Omental fat pad (tissue), 4 donors: ENCODE data around the gene STIL. TPM values are rescaled to one million over a fixed set of nuclear protein-coding genes. Genes with fewer than 3 reads are reported as not detected.

Experiments
- ATAC-seq: fragments of 150-250 bp; one replicate; pipeline ENCODE4 v1.9.1; 2016; ENCODE audit warnings: mild to moderate bottlenecking, moderate library complexity; ENCODE audit not compliant: low FRiP score
- DNase-seq: peaks from one replicate; pipeline ENCODE4 v3.0.0-alpha.2; 2019; ENCODE audit warnings: low spot score
- CTCF ChIP-seq, 3 donors: fragments of 450-650 bp; IDR thresholded peaks; one replicate each; pipeline ENCODE4 v1.5.1; 2016 to 2017; ENCODE audit warnings: antibody characterized with exemption in 3 of 3, mild to moderate bottlenecking in 3 of 3, moderate library complexity in 2 of 3
- total RNA-seq, 4 donors: library from RNA; depleted of rRNA; stranded (reverse); fragments of >200 nt; gene quantifications; one replicate each; pipeline ENCODE4 v1.1.0, GENCODE V29; 2016

Gene STIL
- total RNA-seq, 4 donors from 2014 or later = 1.0 to 2.2 (median 1.3) TPM

DNA sequence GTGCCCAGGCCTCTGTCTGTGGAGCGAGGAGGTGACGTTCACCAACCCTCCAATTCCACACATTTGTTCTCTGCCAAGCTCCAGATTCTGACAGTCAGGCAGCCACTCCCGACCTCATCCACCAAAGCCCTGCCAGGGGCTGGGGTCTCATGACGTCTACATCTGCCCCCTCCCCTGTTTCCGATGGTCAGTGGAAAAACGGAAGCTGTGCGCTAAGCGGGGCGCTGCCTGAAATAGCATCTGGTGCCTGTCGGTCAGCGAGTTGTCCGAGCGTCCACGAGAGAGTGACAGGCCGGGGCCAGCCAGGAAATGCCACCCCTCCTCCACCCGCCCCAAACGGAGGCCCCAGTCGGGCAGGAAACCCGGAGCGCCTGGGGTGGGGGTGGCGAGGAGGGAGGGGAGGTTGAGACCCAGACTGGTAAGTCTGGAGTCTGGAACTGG lies 78.7 kb downstream of the STIL start:
- no peak for ATAC-seq
- no peak for TF ChIP-seq CTCF (IDR thresholded peaks at IDR 0.05)
- DNase-seq = no peak

GRCh38 chr1:47233186-47233585 lies 80.8 kb downstream of the STIL start:
- no peak for TF ChIP-seq CTCF (IDR thresholded peaks at IDR 0.05)
- no peak for ATAC-seq
- no peak for DNase-seq

DNA sequence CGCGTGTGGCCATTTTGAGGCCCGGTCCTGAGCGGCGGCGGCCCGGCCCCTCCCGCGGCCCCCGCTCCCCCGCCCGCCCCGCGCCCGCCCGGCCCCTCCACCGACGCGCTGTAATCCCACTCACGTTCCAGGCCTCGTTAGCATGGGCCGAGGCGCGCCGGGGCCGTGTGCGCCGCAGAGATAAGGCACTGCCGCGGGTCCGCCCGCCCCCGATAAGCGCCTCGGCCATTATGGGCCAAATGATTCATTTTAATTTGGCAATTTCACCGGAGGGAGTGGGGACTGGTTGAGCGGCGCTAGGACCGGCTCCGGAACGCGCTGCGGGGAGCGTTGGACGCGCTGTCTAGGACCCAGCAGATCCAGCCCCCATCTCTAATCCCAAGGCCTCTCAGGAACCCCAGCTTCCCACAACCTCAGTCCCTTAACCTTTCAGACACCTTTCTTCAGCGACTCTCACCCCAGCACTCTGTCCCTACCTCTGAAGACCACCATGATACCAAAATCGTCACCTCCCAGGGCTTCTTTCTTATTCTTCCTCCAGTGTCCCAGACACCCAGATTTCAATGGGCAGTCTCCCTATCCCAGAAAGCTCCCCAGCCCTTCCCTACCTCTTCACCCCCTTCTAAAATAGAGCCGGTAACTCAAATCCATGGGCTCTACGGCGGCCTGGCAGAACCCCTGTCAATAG lies 81.6 kb downstream of the STIL start, which contains the start of gene TAL1:
TAL1 (minus strand) TSS at position 39 of the 688 bp plus-strand sequence. CDS start 6,337 bp downstream, outside the sequence.
- ATAC-seq (peak; percentile 49), DNase-seq (no peak)
- no peak for TF ChIP-seq CTCF (IDR thresholded peaks at IDR 0.05)

GRCh38 chr1:47231301-47232186 lies 82.4 kb downstream of the STIL start:
- ATAC-seq (no peak), DNase-seq (no peak)
- TF ChIP-seq CTCF (IDR thresholded peaks at IDR 0.05) = no peak

DNA sequence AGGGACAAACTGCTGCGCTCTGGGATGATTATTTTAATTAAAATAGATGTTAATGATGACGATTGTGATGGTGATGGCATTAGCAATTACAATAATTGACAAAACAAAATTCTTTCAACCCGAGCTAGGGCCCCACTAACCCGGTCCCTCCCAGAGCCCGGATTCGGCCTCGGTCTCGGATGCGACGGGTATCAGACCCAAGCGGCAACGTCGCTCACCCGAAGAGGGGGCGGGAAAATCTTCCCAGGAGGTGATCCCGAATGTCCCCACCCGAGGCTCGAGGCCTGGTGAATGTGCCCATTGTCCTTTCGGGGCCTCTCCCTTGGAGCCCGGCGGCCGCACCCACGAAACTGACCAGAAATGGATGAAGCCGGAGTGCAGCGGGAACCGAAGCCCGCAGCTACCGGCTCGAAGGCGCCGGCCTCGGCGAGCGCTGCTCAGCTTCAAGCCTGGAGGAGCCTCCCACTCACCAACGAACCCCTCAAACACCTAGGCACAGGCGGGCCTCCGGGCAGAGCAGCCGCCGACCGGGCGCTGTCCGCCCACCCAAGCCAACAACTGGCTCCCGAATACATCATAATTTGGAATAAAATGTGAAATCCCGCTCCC lies 83.2 kb downstream of the STIL start:
- no peak for TF ChIP-seq CTCF (IDR thresholded peaks at IDR 0.05)
- ATAC-seq = no peak
- no peak for DNase-seq

DNA sequence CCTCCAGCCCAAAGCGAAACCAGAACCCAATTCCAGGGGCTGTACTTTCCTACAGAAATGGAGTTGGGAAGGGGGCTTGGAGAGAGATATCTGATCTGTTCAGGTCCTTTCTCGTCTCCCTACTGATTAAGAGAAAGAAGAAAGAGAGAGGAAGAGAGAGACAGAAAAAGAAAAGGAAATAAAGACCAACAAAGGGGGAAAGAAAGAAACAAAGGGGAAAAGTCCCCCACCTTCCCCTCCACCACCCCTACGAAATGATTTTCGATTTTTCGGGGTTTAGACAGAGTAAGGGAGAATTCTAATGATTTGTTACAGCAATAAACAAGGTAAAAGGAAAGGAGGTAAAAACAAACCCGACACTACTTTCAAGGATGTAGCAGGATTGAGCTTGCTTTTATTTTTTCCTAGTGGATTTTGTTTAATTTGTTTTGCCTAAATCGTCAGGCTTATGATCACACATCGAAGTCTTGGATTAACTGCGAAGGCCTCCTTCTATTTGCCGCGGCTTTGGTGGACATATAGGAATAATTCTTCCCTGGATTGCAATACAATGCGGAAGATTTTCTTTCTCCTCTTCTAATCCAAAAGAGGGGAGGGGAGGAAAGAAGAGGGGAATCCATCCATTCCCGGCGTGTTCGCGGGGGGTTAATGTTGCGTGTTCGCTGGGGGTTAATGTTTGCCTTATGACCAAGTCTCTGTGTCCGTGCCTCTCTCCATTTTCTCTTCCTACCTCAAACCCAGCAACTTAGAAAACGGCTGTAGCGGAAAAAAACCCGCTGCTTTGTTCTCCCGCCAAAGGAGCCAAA lies 83.9 kb downstream of the STIL start:
- TF ChIP-seq CTCF (IDR thresholded peaks at IDR 0.05) = no peak
- no peak for DNase-seq
- no peak for ATAC-seq
